Activated CD8-positive, alpha-beta memory T cell treated with anti-CD3 and anti-CD28 coated beads for 24 hours (primary cell): ENCODE results near the gene SRGN.

ENCODE experiments used
- DNase-seq: peaks from one replicate; pipeline ENCODE4 v3.0.0-alpha.2; 2020

The SRGN gene

GRCh38 chr10:69142983-69143382 lies 55.1 kb downstream of the SRGN start:
- DNase-seq = no peak

- no peak for DNase-seq
These were observed 57.4 kb downstream of the SRGN start for GRCh38 chr10:69145329-69145728.

GRCh38 chr10:69145864-69146263 lies 58.0 kb downstream of the SRGN start:
- no peak for DNase-seq

DNA sequence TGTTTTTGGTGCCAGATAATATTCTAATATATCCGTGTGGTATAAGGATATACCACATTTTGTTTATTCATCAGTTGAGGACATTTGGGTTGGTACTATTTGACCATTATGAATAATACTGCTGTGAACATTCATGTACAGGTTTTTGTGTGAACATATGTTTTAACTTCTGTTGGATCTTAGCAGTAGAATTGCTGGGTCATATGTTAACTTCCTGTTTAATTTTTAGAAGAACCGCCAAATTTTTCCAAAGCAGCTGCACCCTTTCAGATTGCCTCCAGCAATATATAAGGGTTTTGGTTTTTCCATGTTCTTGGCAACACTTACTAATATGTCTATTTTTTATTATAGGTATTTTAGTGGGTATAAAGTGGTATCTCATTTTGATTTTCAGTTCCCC lies 58.9 kb downstream of the SRGN start:
- DNase-seq = no peak

DNA sequence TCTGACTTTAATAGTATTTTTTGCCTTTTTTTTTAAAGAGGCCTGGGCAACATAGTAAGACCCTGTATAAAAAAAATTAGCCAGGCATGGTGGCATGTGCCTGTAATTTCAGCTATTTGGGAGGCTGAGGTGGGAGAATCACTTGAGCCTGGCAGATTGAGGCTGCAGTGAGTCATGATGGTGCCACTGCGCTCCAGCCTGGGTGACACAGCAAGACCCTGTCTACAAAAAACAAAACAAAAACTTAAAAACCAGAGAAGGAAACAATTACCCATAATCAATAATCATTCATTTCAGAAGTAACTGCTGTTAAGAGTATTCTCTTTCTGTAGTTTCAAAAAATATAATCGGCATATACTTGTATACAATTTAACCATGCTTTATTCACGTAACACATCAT lies 64.1 kb downstream of the SRGN start:
- DNase-seq = no peak

GRCh38 chr10:69153227-69153626 lies 65.3 kb downstream of the SRGN start:
- no peak for DNase-seq
